Dendritic cell treated with granulocyte-macrophage colony-stimulating factor and Interleukin-4, amounts not matched to agents 40 ng/mL and 50 ng/mL, for 4 days (primary cell): ENCODE data around the gene C1orf21.

Experiments used
- H3K27ac Mint-ChIP-seq: one replicate; pipeline ENCODE4 v1.8.0; 2022; ENCODE audit warnings: mild to moderate bottlenecking, mixed read lengths
- H3K27me3 Mint-ChIP-seq: one replicate; pipeline ENCODE4 v1.8.0; 2022; ENCODE audit warnings: mild to moderate bottlenecking, mixed read lengths
- H3K36me3 Mint-ChIP-seq: one replicate; pipeline ENCODE4 v1.8.0; 2022; ENCODE audit warnings: low read depth, mixed read lengths
- H3K4me1 Mint-ChIP-seq: one replicate; pipeline ENCODE4 v1.8.0; 2022; ENCODE audit warnings: low read depth, mixed read lengths
- H3K4me3 Mint-ChIP-seq: one replicate; pipeline ENCODE4 v1.8.0; 2022; ENCODE audit warnings: mild to moderate bottlenecking, moderate library complexity, mixed read lengths
- H3K9me3 Mint-ChIP-seq: one replicate; pipeline ENCODE4 v1.8.0; 2022; ENCODE audit warnings: mixed read lengths
- intact Hi-C: fragments of 100-400 bp; cut with micrococcal nuclease; formaldehyde crosslinking; loops from one replicate; pipeline ENCODE4 v1.15.0; 2022

C1orf21 gene

DNA sequence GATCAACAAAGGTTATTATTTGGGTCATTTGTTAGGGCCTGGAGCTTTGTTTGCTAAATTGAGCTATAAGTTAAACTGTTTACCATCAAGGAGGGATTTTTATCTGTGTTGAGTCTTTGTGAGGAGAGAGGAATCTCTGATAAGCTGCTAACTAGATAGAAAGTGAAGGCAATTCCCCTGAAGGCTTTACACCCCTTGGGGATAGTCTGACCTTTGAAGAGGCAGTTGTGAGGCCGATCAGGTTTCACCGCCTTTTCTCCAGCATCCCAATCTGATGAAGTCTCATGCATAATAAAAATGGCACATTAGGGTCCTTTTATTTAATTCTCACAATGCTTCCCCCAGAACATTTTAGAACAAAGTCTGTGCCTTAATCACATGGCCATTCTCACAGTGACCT is 21.8 kb downstream of the C1orf21 start:
- H3K27ac Mint-ChIP-seq, result no peak overlapping the region
- peaks cover 5% of the 10 kb centered on the region for H3K4me1 Mint-ChIP-seq
- H3K36me3 Mint-ChIP-seq, result no peaks in the 10 kb centered on the region
- H3K4me3 Mint-ChIP-seq, result no peak overlapping the region
- no peaks in the 10 kb centered on the region for H3K9me3 Mint-ChIP-seq
- intact Hi-C loops, result no loop called here
- no peaks in the 10 kb centered on the region for H3K27me3 Mint-ChIP-seq

DNA sequence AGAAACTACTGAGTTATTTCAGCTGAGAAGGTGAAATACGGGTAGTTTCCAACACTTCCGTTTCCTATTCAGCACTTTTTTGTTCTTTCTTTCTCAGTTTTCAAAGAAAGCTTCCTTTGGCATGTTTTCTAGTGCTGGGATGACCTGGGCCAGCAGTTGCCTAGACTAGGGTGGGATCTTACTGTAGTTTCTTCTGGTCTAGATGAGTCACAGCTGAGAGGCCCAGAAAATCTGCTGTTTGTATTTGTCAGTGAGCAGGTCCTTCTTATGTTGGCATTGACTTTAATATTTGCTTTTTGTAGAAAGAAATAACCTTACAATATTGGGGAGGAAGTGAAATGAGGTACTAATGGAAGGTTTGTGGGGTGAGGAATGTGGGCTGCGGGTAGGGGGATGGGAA is 22.2 kb downstream of the C1orf21 start:
- H3K9me3 Mint-ChIP-seq, result no peaks in the 10 kb centered on the region
- intact Hi-C loops, result no loop called here
- H3K4me1 Mint-ChIP-seq, result peaks cover 5% of the 10 kb centered on the region
- no peaks in the 10 kb centered on the region for H3K27me3 Mint-ChIP-seq
- H3K27ac Mint-ChIP-seq, result no peak overlapping the region
- H3K4me3 Mint-ChIP-seq, result no peak overlapping the region
- no peaks in the 10 kb centered on the region for H3K36me3 Mint-ChIP-seq

DNA sequence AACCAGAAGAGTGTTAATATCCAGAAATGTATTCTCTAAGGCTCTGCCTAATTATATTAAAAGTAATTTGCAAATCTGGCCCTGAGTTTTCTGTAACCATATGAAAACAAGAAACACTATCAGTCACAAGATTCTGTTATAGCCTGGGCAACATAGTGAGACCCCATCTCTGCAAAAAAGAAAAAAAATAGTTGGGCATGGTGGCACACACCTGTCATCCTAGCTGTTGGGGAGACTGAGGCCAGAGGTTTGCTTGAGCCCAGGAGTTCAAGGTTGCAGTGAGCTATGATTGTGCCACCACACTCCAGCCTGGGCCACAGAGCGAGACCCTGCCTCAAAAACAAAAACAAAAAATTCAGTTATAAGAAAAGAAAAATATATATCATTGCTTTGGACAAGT is 25.6 kb downstream of the C1orf21 start:
- intact Hi-C loops, result no loop called here
- H3K27me3 Mint-ChIP-seq, result no peaks in the 10 kb centered on the region
- peaks cover 11% of the 10 kb centered on the region for H3K4me1 Mint-ChIP-seq
- no peak overlapping the region for H3K27ac Mint-ChIP-seq
- no peaks in the 10 kb centered on the region for H3K9me3 Mint-ChIP-seq
- H3K36me3 Mint-ChIP-seq, result no peaks in the 10 kb centered on the region
- no peak overlapping the region for H3K4me3 Mint-ChIP-seq

DNA sequence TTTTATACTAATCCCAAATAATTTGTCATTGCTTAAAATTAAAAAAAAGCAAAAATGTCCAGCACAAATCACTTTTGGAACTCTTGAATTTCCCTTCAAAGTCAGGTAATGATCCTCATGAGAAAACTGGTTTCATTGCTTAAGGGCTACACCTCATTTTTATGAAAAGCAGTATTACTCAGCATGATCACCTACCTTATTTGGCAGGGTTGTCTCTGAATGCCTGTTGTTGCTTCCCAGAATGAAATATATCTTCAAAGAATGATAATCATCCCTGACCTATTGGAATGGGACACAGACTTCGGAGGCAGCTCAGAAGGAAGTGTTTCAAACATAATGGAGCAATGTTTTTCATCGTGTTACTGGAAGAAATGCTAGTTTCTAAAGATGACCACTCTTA is 29.7 kb downstream of the C1orf21 start:
- H3K27me3 Mint-ChIP-seq, result no peaks in the 10 kb centered on the region
- intact Hi-C loops, result no loop called here
- H3K36me3 Mint-ChIP-seq, result no peaks in the 10 kb centered on the region
- peaks cover 32% of the 10 kb centered on the region for H3K4me1 Mint-ChIP-seq
- H3K27ac Mint-ChIP-seq, result no peak overlapping the region
- no peaks in the 10 kb centered on the region for H3K9me3 Mint-ChIP-seq
- H3K4me3 Mint-ChIP-seq, result no peak overlapping the region

DNA sequence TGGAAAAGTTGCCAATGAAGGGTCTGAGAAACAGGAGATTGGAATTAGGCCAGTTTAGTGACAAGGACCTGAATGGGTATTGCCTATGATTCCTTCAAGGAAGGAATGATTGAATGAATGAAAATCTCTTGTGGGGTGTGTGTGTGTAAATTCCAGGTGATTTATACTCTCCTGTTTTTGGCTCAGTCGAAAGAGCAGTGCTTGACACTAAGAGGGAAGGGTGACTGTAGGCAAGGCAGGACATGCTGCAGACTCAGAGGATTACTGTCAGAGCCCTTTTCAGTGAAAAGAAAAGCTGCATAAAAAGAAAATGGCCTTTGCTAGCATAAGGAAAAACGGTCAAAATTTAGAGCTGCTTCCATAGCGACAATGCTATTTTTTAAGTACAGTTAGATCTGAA is 30.1 kb downstream of the C1orf21 start:
- intact Hi-C loops, result no loop called here
- H3K27me3 Mint-ChIP-seq, result no peaks in the 10 kb centered on the region
- peaks cover 32% of the 10 kb centered on the region for H3K4me1 Mint-ChIP-seq
- H3K36me3 Mint-ChIP-seq, result no peaks in the 10 kb centered on the region
- H3K27ac Mint-ChIP-seq, result no peak overlapping the region
- no peak overlapping the region for H3K4me3 Mint-ChIP-seq
- H3K9me3 Mint-ChIP-seq, result no peaks in the 10 kb centered on the region

DNA sequence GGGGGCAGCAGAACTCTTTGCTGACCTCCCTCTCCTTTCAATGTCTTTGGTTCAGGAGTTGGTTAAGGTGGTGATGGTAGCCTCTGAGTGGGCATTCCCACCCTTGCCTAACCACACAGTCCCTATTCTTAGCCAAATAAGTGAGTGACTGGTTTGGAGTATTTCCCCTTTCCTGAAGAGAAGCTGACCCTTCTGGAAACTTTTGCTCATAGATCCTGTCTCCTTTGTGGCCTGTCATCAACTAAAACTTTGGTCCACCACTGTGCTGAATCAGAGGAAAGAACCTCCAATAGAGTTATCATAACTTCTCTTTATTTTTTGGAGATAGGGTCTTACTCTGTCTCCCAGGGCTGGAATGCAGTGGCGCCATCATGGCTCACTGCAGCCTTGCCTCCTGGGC is 31.1 kb downstream of the C1orf21 start:
- no peaks in the 10 kb centered on the region for H3K9me3 Mint-ChIP-seq
- H3K4me1 Mint-ChIP-seq, result peaks cover 32% of the 10 kb centered on the region
- intact Hi-C loops, result no loop called here

DNA sequence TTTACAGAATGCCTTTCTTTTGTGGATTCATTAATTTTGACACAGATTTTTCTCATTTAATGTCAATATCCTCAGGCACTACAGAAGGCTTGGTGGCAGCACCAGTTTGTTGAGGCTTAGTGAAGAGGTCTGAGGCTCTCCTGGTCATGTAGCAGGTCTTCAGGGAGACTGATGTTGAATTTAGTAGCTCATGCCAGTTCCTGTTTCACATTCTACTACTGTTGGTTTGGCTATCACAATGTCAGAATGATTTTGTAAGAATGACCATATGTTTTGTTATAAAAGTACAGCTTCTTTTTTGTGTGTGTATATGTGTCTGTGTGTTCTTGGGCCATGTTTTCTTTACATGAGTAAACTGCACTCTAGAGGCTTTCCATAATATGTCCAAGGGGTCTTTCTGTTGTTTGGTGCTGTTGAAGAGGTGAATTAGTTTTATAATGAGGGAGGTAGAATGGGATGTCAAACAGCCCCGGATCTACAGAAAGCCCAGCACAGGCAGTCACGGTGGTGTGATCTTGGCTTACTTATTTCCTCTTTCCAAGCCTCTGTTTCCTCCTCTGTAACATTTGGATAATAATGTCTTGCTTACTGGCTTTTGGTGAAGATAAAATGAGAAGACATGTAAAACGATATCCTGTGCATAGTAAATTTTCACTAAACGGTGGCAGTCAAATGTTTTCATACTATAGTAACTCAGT is 32.0 kb downstream of the C1orf21 start:
- Mint-ChIP-seq H3K9me3 (no peaks in the 10 kb centered on the region), H3K36me3 (no peaks in the 10 kb centered on the region), H3K27ac (peak overlapping the region; percentile 69), H3K4me1 (peaks cover 32% of the 10 kb centered on the region), H3K4me3 (no peak overlapping the region), H3K27me3 (no peaks in the 10 kb centered on the region)
- intact Hi-C loops, result no loop called here

More for the DNA sequence above, 31.1 kb downstream of the C1orf21 start:
- Mint-ChIP-seq H3K36me3 (no peaks in the 10 kb centered on the region), H3K27me3 (no peaks in the 10 kb centered on the region), H3K4me3 (no peak overlapping the region), H3K27ac (no peak overlapping the region)

DNA sequence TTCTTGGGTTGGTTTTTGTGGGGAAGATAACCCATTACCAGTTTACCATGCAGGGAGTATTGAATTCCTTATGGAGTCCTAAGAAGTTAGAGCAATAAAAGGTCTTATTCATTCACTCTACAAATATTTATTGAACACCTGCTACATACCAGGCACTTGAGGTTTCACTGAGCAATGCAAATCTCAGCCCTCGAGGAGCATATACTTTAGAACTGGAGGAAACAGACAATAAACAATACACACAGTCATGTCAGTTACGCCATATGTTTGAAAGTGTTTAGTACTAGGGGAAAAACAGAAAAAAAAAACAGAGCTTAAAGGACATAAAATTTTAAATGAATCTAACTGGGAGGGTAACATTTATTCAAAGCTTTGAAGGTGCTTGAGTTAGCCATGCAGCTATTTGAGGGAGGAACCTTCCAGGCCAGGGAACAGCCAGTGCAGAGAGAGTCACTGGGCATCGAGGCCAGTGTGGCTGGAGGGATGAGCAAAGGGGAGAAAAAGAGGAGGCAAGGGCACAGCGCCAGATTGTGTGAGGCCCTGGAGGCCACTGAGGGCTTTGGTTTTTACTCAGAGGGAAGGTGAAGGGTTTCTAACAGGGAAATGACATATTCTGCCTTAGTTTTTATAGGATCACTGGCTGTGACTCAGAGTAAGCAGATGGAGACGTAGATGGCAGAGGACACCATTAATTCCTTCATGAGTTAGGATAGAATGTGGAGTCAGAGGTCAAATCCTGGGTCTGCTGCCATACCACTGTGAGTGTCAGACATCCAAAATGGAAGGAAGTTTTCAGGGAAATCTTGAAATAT is 32.7 kb downstream of the C1orf21 start:
- H3K4me1 Mint-ChIP-seq, result peaks cover 32% of the 10 kb centered on the region
- no peaks in the 10 kb centered on the region for H3K36me3 Mint-ChIP-seq
- intact Hi-C loops, result no loop called here
- H3K4me3 Mint-ChIP-seq, result no peak overlapping the region
- no peaks in the 10 kb centered on the region for H3K9me3 Mint-ChIP-seq
- no peaks in the 10 kb centered on the region for H3K27me3 Mint-ChIP-seq
- H3K27ac Mint-ChIP-seq, result peak overlapping the region; percentile 69

DNA sequence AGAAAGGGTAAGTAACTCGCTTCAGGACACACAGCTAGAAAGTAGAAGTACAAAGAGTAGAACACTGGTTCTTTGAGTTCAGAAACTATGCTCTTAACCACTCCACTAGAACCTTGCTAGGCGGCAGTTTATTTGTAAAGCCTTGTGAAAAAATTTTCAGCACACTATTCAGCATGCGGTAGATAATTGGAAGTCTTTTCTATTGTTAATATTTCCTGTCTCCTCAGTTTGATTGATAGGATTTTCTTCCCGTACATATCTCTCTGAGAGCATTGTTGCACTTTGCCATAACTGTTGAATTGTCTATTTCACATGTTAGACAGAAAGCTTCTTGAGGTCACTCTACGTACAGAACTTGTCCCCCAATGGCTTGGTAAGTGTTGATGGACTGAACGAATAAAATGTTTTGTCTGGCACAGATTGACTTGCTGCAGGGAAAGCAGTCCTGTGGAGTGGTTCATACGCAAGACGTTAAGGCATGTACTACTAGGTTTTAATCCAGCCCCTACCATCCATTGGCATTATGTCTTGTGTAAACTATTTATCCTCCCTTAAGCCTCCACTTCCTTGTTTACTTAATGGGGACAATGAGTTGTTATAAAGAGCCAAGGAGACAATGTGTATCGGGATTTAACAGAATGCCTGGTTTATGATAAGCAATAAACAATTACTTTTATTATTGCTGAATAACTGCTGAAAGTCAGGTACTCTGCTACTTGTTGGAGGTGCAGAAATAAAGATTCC is 35.8 kb downstream of the C1orf21 start:
- intact Hi-C loops, result no loop called here
- Mint-ChIP-seq H3K27me3 (no peaks in the 10 kb centered on the region), H3K4me1 (peaks cover 24% of the 10 kb centered on the region), H3K27ac (no peak overlapping the region), H3K4me3 (no peak overlapping the region), H3K9me3 (no peaks in the 10 kb centered on the region), H3K36me3 (no peaks in the 10 kb centered on the region)

DNA sequence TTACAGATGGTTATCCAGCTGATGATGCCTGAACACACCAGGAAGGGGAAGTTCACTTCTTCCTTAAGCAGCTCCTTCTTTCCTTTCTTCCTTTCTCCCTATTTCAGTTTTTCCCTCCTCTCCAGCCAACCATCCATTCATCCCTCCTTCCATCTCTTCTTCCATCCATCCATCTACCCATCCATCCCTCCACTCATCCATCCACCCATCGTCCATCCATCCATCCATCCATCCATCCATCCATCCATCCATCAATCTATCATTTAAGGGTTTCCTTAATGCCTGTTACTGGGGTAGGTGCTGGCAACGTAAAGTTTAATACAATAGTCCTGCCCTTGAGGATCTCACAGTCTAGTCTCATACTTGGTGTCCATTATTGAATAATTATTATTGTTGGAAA is 36.8 kb downstream of the C1orf21 start:
- Mint-ChIP-seq H3K27me3 (no peaks in the 10 kb centered on the region), H3K9me3 (no peaks in the 10 kb centered on the region), H3K27ac (no peak overlapping the region), H3K4me1 (peaks cover 14% of the 10 kb centered on the region), H3K4me3 (no peak overlapping the region), H3K36me3 (no peaks in the 10 kb centered on the region)
- intact Hi-C loops, result no loop called here

DNA sequence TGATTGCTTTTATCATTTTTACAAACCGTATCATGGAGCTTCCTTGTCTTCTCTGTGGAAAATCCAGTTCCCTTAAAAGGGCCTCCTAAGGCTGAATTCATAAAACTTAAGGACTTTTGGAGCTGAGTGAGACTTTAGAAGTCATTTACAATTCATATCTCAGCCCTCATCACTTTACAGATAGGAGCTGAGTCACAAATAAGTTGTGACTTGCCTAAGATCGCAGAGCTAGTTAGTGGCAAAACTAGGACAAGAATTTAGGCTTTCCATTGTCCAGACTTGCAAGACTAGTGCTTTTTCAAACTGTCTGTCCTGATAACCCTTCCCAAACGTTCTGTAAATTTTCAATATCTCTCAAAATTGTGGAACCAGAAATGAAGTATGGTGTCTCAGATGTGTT is 37.3 kb downstream of the C1orf21 start:
- peaks cover 9% of the 10 kb centered on the region for H3K4me1 Mint-ChIP-seq
- H3K4me3 Mint-ChIP-seq, result no peak overlapping the region
- no peaks in the 10 kb centered on the region for H3K27me3 Mint-ChIP-seq
- no peaks in the 10 kb centered on the region for H3K9me3 Mint-ChIP-seq
- no peaks in the 10 kb centered on the region for H3K36me3 Mint-ChIP-seq
- intact Hi-C loops, result no loop called here
- H3K27ac Mint-ChIP-seq, result no peak overlapping the region

DNA sequence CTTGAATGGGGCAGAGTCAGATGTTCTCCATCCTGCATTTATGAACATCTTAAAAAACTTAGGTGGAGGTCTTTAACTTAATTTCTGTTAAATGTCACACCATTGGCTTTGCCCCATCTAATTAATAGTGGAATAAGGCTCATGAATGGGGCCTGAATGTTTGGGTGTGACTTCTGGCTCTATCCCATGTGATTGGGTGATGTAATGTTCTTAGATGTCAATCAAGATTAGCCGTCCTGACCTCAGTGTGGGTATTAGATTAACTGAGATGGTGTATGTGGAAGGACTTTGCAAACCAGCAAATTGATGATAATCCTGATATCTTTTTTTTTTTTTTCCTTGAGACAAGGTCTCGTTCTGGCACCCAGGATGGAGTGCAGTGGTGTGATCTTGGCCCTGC is 38.1 kb downstream of the C1orf21 start:
- Mint-ChIP-seq H3K27ac (no peak overlapping the region), H3K9me3 (no peaks in the 10 kb centered on the region), H3K4me3 (no peak overlapping the region), H3K4me1 (peaks cover 2% of the 10 kb centered on the region), H3K36me3 (no peaks in the 10 kb centered on the region), H3K27me3 (no peaks in the 10 kb centered on the region)
- intact Hi-C loops, result no loop called here

DNA sequence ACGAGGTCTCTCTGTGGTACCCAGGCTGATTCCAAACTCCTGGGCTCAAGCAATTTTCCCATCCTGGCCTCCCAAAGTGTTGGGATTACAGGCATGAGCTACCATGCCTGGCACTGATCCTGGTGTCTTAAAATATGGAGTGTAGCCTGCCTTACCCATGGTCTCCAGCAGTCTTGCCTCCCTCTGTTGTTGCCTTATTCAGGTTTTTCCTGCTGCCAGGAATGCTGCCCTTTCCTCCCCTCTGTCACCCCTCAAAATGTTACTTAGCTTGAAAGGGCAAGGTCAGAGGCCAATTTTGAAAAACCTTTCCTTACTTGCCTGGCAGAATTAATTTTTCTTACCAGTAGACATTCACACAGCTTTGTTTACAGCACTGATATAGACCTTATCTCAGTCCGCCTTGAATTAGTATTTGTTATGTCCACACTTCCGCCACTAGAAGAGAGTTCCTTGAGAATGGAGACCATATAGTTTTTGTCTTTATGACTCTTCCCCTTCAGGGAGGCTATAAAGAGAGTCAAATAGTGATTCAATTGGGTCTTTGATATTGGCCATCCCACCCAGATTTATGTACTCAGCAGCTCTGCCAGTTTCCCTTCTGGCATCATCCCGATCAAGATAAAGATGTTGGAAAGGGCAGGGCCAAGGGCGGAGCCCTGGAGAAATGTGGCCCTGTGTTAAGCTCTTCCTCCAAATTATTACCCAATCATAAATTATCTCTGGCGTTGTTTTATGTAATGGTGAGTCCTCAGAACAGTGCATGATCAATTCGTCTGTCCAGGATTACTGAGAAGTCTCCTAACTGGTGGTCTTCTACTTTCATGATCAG is 38.8 kb downstream of the C1orf21 start:
- H3K27me3 Mint-ChIP-seq, result no peaks in the 10 kb centered on the region
- H3K4me1 Mint-ChIP-seq, result no peaks in the 10 kb centered on the region
- no peaks in the 10 kb centered on the region for H3K36me3 Mint-ChIP-seq
- H3K9me3 Mint-ChIP-seq, result no peaks in the 10 kb centered on the region
- H3K27ac Mint-ChIP-seq, result no peak overlapping the region
- intact Hi-C loops, result no loop called here
- no peak overlapping the region for H3K4me3 Mint-ChIP-seq
